ENCODE data around the gene PIGU.

Gene PIGU

DNA sequence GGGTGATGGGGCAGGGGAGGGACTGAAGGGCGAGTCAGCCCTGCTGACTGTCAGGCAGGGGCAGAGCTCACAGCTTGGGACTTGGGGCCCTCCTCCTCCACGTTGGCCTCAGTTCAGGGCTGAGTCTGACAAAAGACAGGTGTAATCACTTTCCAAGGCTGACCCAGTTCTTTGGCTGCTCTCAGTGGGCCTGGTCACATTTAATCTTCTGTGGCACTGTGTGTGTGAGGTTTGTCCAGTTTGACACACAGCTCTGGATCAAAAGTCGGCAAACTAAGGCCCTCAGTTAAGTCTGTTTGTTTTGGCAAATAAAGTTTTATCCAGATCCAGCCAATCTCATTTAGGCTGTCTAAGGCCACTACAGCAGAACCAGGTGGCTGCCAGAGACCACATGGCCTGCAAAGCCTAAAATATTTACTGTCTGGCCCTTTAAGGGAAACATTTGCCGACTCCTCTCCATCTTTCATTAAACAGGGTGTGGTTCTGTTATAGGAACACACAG, 123.5 kb downstream of the PIGU start:
- H3K4me3 ChIP-seq (replicated peaks; ENCODE audit: insufficient read depth, low read length) = no peak overlapping the region
- DNase-seq (ENCODE audit: low read depth in 1 of 2, low spot score in 1 of 2) = no peak
- no peak overlapping the region for H3K27ac ChIP-seq (replicated peaks)
- H3K27me3 ChIP-seq (ENCODE audit: insufficient read depth, poor library complexity, severe bottlenecking) = no peaks in the 10 kb centered on the region
- TF ChIP-seq POLR2AphosphoS5 (IDR thresholded peaks at IDR 0.05; ENCODE audit: low read depth) = no peak
- TF ChIP-seq, protein P1, sequence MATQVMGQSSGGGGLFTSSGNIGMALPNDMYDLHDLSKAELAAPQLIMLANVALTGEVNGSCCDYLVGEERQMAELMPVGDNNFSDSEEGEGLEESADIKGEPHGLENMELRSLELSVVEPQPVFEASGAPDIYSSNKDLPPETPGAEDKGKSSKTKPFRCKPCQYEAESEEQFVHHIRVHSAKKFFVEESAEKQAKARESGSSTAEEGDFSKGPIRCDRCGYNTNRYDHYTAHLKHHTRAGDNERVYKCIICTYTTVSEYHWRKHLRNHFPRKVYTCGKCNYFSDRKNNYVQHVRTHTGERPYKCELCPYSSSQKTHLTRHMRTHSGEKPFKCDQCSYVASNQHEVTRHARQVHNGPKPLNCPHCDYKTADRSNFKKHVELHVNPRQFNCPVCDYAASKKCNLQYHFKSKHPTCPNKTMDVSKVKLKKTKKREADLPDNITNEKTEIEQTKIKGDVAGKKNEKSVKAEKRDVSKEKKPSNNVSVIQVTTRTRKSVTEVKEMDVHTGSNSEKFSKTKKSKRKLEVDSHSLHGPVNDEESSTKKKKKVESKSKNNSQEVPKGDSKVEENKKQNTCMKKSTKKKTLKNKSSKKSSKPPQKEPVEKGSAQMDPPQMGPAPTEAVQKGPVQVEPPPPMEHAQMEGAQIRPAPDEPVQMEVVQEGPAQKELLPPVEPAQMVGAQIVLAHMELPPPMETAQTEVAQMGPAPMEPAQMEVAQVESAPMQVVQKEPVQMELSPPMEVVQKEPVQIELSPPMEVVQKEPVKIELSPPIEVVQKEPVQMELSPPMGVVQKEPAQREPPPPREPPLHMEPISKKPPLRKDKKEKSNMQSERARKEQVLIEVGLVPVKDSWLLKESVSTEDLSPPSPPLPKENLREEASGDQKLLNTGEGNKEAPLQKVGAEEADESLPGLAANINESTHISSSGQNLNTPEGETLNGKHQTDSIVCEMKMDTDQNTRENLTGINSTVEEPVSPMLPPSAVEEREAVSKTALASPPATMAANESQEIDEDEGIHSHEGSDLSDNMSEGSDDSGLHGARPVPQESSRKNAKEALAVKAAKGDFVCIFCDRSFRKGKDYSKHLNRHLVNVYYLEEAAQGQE (IDR thresholded peaks at IDR 0.05; ENCODE audit: insufficient replicate concordance, low read depth) = no peak
- no peak for TF ChIP-seq CTCF (IDR thresholded peaks at IDR 0.05; ENCODE audit: insufficient read depth, low read length)
- TF ChIP-seq SPI1 (IDR thresholded peaks at IDR 0.05; ENCODE audit: borderline replicate concordance, low read depth) = no peak
- no peak for TF ChIP-seq GABPA (IDR thresholded peaks at IDR 0.05; ENCODE audit: low read depth)

DNA sequence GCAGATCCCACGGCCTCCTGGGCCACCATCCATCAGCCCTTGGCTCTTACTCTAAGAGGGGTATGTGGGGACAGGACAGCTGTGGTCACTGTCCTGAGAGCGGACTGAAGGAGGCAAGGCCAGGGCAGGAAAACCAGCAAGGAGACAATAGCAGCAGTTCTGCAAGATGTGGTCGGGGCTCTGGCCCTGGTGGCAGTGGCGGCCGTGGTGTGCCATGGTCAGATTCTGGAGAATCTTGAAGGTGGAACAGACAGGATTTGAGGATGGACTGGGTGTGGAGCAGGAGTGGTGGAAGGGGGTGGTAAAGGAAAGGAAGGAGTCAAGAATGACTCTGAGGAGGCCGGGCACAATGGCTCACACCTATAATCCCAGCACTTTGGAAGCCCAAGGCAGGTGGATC, 124.3 kb downstream of the PIGU start:
- Histone ChIP-seq H3K27me3 (ENCODE audit: insufficient read depth, poor library complexity, severe bottlenecking) (no peaks in the 10 kb centered on the region), H3K27ac (replicated peaks) (no peak overlapping the region), H3K4me3 (replicated peaks; ENCODE audit: insufficient read depth, low read length) (no peak overlapping the region)
- TF ChIP-seq SPI1 (IDR thresholded peaks at IDR 0.05; ENCODE audit: borderline replicate concordance, low read depth) = no peak
- TF ChIP-seq CTCF (IDR thresholded peaks at IDR 0.05; ENCODE audit: insufficient read depth, low read length) = no peak
- no peak for TF ChIP-seq GABPA (IDR thresholded peaks at IDR 0.05; ENCODE audit: low read depth)
- TF ChIP-seq, protein P1 (IDR thresholded peaks at IDR 0.05; ENCODE audit: insufficient replicate concordance, low read depth) = no peak
- no peak for TF ChIP-seq POLR2AphosphoS5 (IDR thresholded peaks at IDR 0.05; ENCODE audit: low read depth)
- DNase-seq (ENCODE audit: low read depth in 1 of 2, low spot score in 1 of 2) = no peak

DNA sequence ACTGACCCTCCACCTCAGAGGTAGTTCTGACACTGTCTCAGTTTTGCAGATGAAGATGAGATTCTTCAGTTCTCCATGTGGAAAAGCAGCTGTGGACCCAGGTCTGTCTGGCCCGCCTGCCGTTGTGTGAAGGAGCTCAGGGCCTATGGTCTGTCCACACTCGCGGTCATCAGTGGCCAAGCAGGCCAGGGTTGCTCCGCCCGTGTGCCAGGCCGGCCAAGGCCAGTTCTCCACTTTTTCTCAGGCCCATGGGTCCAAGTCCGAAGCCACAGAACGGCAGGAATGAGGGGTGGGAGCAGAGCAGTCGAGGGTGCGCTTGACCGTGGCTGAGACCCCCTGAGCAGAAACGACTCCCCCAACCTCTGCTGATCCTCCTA, 127.0 kb downstream of the PIGU start:
- H3K27ac ChIP-seq (replicated peaks) = no peak overlapping the region
- no peak for TF ChIP-seq CTCF (IDR thresholded peaks at IDR 0.05; ENCODE audit: insufficient read depth, low read length)
- no peak overlapping the region for H3K4me3 ChIP-seq (replicated peaks; ENCODE audit: insufficient read depth, low read length)
- DNase-seq (ENCODE audit: low read depth in 1 of 2, low spot score in 1 of 2) = no peak
- H3K27me3 ChIP-seq (ENCODE audit: insufficient read depth, poor library complexity, severe bottlenecking) = no peaks in the 10 kb centered on the region

DNA sequence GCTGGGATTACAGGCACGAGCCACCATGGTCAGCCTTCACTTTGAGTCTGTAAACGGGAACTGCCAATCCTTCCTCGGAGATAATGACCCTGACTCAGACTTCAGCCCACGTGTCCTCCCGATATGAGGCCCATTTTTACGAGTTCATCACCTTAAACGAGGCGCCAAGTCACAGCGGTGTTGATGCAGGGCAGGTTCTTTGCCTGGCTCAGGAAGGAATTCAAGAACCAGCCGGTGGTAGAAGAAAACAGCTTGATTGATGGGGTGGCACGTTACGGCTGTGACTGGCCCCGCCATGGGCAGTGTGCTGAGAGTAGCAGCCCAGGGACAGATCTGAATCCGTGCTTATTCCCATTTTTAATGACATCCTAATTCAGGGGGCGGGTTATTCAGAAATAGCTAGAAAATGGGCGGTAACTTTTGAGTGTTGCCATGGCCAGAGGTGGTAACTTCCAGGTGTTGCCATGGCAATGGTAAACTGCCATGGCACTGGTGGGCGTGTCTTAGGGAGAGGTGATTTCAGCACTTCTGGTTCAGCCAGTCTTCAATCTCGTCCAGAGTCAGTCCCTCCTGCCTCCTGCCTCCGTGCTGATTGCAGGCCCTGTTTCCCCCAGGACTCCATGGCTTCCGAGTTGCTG, 127.5 kb downstream of the PIGU start:
- Histone ChIP-seq H3K27me3 (ENCODE audit: insufficient read depth, poor library complexity, severe bottlenecking) (no peaks in the 10 kb centered on the region), H3K27ac (replicated peaks) (no peak overlapping the region), H3K4me3 (replicated peaks; ENCODE audit: insufficient read depth, low read length) (no peak overlapping the region)
- no peak for DNase-seq (ENCODE audit: low read depth in 1 of 2, low spot score in 1 of 2)
- TF ChIP-seq GABPA (IDR thresholded peaks at IDR 0.05; ENCODE audit: low read depth) = no peak
- TF ChIP-seq POLR2AphosphoS5 (IDR thresholded peaks at IDR 0.05; ENCODE audit: low read depth) = no peak
- TF ChIP-seq, protein P1 (IDR thresholded peaks at IDR 0.05; ENCODE audit: insufficient replicate concordance, low read depth) = no peak
- TF ChIP-seq CTCF (IDR thresholded peaks at IDR 0.05; ENCODE audit: insufficient read depth, low read length) = no peak

All from HL-60 (cell line).